DMS53 (cell line): ENCODE results near the gene IDH3G.
"Not testable (repeated sequence)": the region's sequence is repeated elsewhere in the genome, so short reads cannot be mapped to it uniquely, and the experiment has no call there.

Experiments
- DNase-seq: peaks from one replicate; lab custom pipeline; 2025; lab: John Stamatoyannopoulos, UW

The IDH3G gene

DNA sequence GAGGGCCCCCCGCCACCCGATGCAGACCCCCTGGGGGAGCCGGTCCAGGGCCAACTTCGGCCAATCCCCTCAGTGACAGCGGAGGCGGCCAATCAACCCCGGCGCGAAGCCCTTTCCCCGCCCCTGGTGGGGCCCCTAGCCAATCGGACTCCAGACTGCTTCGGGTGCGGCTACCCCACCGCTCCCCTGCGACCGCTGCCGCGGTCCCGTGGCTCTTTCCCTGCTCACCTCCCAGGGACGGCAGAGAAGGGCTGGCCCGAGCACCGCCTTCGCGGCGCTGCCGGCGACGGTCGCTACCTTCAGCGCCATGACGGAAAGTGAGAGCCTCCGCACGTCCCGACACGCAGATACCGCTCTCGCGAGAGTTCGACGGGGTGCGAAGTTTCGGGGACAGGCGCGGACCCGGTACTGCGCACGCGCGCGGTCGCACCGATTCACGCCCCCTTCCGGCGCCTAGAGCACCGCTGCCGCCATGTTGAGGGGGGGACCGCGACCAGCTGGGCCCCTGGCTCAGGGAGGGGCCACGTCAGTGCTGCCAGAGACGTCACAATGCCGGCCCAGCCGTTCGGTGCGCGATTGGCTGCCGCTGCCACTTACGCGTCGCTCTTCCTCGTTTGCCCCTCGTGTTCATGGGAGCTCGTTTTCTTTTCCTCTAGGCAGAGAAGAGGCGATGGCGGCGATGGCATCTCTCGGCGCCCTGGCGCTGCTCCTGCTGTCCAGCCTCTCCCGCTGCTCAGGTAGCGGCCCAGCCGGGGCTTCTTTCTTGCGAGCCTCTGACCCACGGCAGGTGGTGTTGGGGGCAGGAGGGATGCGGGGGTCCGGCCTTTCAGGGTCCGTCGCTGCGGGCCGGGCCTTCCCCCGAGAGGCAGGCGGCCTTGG, at the start of gene IDH3G, which contains the start of gene SSR4:
Gene IDH3G, minus strand, starts transcription at position 358 of the 879 bp plus-strand sequence. Its CDS starts 49 bp downstream, at position 309.
Gene SSR4, plus strand, starts transcription at position 651 of the 879 bp plus-strand sequence. Its CDS starts 20 bp downstream, at position 671.
- peak; percentile 97 for DNase-seq

DNA sequence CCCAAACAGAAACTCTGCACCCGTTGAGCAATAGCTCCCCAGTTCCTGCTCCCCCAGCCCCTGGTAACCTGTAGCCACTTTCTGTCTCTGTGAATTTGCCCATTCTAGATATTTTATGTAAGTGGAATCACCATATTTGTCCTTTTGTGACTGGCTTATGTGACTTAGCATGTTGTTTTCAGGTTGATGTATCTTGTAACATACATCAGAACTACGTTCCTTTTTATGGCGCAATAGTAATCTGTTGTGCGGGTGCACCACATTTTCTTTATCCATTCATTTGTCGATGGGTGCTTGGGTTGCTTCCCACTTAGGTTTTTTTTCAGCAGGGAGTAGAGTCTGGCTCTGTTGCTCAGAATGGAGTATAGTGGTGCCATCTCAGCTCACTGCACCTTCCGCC, 42.7 kb upstream of the IDH3G start:
- DNase-seq: no peak

DNA sequence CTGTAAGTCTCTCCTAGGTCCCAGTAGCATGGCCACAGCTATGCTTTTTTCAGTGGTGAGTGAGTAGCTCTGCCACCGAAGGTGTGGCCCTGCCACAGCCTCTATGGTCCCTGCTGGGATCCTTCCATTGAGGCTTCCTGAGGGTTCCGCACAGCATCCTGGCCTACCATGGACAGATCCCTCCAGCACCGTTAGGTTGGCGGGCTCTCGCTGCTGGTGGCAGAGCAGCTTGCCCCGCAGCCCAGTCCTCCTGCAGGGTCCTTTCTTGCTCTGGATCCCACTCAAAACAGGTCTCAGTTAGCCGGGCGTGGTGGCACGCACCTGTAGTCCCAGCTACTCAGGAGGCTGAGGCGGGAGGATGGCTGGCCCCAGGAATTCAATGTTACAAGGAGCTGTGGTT, 38.6 kb upstream of the IDH3G start:
- DNase-seq: no peak

DNA sequence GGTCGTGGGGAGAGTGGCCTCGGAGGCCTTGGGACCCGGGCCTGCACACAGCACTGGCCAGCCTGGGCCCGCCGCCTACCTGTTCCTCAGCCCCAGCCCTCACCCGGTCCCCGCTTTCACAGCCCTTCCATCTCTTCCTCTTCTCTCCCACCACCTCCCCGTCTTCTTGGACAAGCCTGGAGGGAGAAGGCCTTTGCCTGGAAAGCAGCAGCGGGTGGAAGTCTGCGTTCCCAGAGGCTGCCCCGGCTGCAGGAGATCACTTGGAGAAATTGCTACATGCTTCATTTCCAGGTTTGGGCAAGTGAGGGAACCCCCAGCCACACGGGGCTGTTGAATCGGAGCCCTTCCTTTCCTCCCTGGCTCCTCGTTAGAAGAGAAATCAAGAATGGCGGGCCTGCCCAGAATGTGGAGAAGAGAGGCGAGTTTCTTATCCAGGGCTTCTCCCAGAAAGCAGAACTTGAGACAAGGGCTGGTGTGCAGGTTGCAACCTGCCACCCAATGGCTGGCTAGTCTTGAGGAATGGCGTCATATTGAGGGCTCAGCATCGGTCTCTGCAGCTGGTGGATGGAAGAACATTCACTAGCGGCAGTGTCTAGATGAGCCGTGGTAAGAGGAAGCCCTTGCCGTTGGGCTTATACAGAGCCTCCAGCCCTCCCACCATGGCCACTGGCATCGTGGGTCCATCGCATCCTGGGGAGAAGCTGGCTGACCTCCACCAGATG, 37.4 kb upstream of the IDH3G start:
- no peak for DNase-seq

DNA sequence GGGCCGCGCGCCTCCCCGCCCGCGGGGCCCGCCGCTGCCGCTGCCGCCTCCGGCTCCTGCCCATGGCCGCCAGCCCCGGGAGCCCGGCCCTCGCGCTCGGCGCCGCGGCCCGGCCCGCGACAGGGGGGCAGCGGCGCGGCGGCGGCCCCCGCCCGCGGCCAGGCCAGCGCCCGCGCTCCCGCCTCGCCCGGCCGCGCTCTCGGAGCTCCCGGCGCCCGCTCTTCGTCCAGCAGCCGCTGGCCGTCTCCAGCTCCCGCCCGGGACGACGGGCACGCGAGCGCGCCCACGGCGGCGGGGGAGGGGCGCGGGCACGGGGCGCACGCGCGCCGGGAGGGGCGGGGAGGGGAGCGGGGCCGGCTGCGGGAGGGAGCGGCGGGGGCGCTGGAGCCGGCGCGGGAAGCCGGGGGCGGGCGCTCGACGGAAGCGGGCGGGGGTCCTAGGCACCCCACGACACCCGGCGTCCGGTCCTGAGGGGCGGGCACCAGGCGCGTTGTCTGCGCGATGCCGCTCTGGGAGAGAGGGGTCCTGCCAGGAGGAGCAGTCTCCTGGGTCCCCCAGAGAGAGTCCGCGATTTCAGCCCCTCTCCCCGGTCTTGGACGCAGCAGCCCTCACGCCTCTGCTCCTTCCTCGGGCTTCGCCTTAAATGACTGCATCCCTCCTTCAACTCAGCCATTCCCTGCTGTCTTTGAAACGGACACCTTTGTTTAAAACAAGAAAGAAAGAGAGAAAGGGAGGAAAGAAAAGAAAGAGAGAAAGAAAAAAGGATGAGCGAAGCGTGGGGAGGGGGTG, 36.7 kb upstream of the IDH3G start:
- DNase-seq: peak; percentile 28

DNA sequence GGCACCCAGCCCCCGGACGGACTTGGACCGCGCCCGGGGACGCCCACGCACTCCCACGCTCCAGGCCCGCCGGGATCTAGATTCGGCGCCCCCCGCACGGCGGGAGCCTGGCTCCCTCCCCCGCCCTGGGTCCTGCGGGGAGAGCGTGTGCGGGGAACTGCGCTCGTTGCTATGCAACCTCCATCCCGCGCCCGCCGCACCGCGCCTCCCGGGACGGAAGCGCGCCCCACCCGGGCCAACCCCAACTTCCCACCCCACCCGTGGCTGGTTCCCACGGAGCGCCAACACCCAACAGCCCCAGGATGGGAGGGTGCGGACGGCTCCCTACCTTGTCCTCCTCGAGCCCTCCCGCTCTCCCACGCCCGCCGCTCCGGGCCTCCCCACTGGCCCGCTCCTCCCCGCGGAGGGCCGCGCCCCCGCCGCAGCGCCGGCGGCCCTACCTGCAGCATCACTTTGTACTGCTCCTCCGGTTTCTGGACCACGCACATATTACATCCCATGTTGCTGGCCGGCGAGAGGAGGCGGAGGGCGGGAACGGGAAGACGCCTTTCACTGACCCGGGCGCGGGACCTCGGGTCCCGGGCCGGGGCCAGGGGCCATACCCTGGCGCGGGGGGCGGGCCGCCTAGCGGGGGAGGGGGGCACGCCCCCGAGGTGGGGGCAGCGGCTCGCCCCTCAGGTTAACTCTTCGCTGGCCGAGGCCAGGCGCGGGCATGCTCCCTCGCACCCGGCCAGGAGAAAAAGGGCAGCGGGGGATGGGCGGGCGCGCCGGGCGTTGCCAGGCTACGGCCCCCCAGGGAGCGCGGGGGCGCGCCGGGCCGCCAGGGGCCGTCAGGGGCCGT, 35.8 kb upstream of the IDH3G start, which contains the start of gene PDZD4:
Gene PDZD4, minus strand, starts transcription at position 746 of the 841 bp plus-strand sequence. Its CDS starts 246 bp downstream, at position 500.
- DNase-seq: peak; percentile 58

DNA sequence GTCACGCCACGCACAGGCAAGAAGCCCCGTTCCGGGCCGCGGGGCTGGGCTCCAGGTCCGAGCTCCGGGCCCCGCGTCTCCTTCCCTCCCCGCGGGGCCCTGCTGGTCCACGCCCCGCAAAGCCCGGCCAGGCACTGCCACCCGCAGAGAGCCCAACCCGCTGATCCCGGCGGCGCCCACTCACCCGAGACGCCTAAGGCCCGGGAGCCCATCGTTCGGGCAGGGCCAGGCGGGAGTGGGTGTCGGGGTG, 35.3 kb upstream of the IDH3G start:
- DNase-seq: no peak

DNA sequence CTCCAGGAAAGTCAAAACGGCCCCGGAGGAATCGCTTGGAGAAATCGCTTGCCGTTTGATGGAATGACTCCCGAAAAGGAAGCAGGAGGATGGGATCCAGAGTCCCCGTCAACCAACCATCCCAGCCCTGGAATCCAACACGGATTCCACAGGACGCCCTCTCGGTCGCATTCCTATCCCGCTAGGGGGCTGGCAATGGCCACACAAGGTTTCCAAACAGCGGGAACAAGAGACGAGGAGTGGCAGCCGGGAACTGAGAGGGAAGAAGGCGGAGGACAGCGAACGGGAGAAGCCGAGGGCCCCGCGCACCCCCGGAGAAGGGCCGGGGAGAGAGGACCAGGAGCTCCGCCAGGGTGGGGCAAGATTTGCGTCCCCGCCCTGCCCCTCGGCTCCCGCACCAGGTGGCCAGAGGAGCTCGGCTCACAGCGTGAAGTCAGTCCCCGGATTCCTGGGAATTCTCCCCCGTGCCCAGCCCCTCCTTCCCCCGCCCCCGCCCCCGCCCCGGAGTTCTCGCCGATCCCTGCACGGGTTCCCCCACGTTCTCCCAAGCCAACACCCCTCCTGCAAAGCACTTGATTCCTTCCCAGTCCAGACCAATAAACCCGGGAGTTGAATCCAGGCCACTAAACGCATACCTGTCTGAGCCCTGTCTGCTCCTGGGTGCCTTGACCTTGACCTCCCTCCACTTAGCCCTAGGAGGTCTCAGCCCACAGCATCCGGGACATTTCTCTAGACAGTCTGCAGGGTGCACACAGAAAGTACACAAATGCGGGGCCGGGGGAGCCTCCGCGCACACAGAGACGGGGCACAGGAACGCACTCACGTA, 34.8 kb upstream of the IDH3G start:
- DNase-seq: no peak

DNA sequence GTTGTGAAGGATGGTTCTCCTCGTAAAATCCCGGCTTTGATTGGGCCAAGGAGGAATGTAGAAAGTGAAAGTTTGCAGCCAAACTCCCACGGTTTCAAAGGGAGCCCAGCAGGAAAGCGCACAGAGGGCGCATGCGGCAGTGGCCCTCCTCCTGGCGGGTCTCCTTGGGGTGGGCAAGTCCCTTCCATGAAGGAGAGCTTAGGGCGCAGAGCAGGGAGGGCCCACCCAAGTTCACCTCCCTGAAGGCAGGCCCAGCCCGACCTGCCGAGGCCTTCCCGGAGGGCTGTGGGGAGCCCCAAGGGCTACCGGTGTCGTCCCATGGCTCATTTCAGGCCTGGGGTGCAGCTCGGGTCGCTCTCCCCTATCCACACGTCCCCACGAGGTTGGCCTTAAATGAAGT, 34.1 kb upstream of the IDH3G start:
- DNase-seq: no peak

DNA sequence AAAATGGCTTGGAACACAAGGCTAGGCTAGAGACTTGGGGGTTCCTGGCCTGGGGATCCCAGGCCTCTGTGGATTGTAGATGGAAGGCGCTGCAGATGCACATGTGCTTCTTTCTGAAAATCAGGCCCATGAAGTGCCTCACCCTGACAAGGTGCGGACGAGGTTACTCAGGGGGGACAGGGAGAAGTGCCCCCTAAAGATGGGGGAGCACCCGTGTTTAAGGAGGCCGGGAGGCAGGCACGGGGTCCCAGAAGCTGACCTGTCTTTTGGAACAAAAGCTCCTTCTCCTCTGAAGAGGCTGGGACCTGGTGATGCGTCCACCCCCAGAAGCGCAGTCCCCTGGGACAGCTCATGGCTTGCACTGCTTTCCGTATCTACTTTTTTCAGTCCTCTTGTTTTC, 33.7 kb upstream of the IDH3G start:
- DNase-seq: no peak

DNA sequence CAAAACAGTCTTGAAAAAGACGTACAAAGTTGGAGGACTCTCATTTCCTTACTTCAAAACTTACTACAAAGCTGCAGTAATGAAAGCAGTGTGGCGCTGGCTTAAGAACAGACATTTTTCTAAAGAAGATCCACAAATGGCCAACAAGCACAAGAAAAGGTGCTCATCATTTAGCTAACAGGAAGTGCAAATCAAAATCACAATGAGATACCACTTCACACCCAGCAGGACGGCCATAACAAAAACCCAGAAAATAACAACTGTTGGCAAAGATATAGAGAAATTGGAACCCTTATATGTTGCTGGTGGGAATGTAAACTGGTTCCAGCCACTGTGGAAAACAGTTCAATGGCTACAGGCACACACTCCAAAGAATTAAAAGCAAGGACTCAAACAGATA, 32.8 kb upstream of the IDH3G start:
- no peak for DNase-seq

DNA sequence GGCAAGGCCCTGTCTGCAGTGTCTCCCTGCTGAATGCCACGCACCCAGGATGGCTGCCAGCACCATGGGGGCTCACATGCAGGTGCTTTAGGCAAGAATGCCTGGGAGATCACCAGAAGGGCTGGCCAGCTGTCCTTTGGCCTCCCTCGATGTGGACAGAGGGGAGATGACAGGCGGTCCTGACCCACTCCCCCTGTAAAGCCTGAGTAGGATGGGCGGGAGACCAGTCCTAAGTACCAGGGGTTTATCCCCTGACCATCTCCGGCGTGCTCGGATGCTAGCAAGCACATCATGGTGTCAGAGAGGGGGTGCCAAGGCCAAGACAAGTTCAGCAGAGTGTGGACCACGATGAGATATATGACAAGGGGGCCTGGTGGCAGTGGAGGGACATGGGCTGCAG, 30.9 kb upstream of the IDH3G start:
- no peak for DNase-seq

DNA sequence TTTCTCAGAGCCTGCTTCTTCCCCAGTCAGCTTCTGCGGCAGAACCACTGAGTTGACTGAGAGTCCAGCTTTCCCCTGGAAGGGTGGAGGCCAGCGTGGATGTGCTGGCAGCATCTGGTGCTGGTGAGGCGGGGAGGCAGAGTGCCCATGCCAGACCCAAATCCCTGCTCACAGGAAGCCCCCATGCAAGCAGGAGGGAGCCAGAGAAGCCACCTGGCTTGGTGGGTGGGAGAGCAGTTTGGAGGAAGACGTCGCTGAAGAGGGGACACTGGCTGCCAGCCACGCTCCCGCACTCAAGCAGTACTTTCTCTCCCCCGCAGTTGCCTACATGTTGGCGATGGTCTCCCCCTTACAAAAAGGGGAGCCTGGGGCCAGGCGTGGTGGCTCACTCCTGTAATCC, 30.2 kb upstream of the IDH3G start:
- DNase-seq: no peak

DNA sequence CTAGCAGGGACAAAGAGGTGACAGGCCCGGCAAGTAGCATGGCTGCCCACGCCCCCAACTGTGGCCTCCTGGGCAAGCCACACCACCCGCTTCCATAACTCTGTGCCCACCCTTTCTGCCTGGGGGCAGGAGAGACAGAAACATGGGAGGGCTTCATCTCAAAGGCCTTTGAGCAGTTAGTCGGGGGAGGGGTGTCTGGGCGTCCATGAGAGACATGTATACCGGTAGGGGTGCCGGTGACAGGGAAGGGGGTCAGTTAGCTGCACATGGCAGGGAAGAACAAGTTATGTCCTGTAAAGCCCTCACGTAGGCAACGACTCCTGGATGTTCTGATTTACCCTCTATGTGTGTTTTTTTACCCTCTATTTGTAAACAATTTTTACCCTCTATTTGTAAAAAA, 26.9 kb upstream of the IDH3G start:
- DNase-seq: no peak

DNA sequence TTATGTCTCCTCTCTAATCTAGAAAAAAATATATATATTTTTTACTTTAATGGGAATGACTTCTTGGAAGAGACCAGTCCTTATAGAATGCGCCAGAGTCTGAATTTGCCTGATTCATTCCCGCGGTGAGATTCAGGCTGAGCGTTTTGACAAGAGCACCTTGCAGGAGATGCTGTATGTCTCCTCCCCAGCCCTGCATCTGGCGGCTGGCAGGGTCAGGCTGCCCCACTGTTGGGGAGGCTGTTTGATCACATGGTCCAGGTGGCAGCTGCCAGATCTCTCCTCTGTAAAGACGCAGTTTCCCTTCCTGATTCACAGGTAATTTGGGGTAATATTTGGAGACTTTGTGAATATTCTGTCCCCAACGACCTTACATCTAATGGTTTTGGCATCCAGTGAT, 26.4 kb upstream of the IDH3G start:
- no peak for DNase-seq

DNA sequence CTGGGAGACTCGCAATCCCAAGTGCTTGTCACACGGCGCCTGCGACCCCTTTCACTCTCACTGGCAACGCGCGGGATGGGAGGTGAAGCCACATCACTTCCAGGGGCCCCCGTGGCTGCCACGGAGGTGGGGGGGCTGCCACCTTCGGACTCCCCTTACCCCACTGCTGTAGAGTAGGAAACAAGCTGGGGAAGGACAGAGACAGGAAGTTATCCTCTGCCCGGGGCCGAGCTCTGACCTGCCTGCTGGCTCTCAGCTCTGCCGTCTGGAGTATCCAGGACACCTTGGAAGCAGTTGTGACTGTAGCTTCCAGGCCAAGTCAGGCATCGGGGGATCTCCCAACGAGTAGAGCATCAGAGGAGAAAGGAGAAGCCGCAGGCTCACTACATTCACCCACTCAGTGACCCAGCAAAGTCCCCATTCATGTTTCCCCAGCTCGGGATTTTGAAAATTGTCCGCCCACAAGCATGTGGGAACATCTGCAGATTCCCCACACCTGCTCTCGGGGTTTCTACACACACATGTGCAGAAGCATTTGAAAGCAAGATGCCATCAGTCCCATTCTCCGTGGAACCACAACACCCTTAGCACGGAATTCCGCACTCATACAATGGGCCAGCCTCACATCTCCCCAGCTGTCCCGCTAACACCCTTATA, 25.3 kb upstream of the IDH3G start:
- DNase-seq: peak; percentile 46

DNA sequence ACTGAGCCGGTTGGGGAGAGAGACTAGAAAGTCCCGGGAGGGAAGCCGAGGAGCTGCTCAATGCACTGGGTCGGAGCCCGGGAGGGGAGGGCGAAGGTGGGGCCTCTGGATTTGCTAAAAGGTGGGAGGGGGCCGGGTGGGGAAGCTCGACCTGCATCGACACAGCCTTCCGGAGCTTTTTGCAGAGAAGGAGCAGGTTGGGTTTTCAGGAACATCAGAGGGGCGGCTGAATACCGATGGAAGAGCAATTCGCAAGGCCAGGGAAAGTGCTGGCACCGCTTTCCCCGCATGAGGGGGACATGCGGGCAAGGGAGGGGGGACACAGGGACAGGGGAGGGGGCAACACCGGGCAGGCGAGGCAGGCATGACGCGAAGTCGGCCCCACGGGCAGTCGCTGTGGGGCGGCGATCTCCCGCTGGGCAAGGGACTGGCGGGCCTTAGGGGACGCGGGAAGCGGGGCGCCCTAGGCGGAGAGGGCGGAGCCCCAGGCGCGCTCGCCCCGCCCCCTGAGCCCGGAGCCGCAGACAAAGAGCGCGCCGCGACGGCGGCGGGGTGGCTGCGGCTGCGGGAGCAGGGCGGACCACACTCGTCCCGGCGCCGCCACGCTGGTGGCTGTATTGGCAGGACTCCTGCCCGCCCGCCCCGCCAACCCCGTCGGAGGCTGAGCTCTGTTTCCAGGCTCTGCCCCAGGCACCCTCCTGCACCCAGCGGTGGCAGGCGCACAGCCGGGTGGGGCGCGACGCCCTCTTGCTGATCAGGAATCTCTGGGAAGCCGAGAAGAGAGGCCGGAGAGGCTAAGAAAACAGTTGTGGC, 24.6 kb upstream of the IDH3G start:
- peak; percentile 66 for DNase-seq

DNA sequence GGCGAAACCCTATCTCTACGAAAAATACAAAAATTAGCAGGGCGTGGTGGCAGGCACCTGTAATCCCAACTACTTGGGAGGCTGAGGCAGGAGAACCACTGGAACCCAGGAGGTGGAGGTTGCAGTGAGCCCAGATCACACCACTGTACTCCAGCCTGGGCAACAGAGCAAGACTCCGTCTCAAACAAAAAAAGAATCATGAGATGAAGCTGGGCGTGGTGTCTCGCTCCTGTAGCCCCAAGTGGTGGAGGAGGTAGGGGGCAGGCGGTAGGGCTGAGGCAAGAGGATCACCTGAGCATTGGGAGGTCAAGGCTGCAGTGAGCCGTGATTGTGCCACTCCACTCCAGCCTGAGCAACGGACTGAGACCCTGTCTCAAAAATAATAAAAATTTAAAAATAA, 23.9 kb upstream of the IDH3G start:
- not testable (repeated sequence) for DNase-seq
